ENCODE results near the gene ITPR1. TPM values are rescaled to one million over a fixed set of nuclear protein-coding genes. Genes with fewer than 3 reads are reported as not detected.

Gene ITPR1
- total RNA-seq, 2 donors from 2014 or later, result 8.9 to 21.2 TPM

DNA sequence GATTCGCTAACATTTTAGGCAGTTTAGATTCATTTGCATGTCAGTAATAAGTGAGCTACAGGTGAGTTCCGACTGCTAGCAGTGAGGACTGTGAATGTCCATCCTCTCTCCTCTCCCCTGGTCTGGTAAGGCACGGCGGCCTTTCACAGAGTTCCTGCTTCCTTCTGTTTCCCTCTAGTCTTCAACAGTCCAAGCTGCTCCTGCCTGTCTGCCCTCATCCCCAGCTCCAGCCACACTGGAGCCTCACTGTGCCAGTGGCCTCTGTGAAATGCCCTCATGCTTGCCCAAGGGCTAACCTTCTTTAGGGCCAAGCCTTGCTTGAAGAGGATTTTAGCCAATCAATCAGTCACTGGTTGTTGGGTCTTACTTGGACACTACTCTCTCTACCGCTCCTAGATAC, 340.3 kb downstream of the ITPR1 start:
- ATAC-seq (no peak), DNase-seq (no peak)
- intact Hi-C loops (cut with DNase I, micrococcal nuclease), result no loop called here

GRCh38 chr3:4834403-4834866, 341.3 kb downstream of the ITPR1 start:
- intact Hi-C loops (cut with DNase I, micrococcal nuclease), result no loop called here
- ATAC-seq (peak; percentile 36), DNase-seq (peak; percentile 43 to 58)

DNA sequence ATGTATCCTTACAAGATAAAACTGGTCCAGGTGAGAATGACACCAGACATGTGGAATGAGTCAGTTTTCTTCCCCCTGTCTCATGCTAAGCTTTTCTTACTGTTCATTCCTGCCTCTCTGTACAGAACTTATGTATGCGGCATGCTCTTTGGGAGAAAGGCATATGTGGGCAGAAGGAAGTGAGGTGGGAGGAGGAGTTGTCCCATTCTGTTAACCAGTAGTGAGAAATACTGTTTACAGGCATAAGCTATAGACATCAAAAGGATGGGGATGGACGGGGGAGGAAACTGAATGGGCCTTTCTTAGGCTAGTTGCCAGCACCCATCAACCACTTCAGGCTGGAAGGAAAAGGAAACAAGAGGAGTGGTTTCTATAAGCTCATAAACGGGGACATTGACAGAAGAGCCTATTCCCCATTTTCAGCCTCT, 342.5 kb downstream of the ITPR1 start:
- ATAC-seq (peak; percentile 26), DNase-seq (no peak)
- intact Hi-C loops (cut with DNase I, micrococcal nuclease), result no loop called here

GRCh38 chr3:4836516-4836915, 343.4 kb downstream of the ITPR1 start:
- DNase-seq (no peak), ATAC-seq (no peak)
- intact Hi-C loops (cut with DNase I, micrococcal nuclease), result no loop called here

DNA sequence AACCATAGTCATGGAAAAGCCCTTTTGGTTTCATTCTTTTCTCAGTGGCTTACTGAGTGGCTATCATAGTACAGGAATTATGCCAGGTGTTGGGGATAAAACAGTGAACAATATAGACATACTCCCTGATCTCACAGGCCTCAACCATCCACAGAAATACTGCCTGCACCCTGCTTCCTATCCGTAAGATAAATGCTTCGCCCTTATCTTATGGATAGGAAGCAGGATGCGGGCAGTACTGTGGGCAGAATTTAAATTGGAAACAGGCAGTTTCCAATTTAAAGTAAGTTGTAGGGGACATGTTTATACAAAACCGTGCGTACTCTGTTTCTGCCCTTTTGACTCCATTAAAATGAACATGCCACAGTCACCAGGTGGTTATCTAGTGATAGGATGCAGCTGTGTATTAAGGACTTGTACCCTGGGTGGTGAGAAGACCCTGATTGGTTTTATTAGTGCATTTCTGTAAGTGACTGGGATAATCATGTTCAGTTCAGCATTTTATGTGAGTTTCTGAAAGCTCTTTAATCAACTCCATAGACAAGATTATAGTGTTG, 344.3 kb downstream of the ITPR1 start:
- intact Hi-C loops (cut with DNase I, micrococcal nuclease), result no loop called here
- DNase-seq (no peak), ATAC-seq (no peak)

DNA sequence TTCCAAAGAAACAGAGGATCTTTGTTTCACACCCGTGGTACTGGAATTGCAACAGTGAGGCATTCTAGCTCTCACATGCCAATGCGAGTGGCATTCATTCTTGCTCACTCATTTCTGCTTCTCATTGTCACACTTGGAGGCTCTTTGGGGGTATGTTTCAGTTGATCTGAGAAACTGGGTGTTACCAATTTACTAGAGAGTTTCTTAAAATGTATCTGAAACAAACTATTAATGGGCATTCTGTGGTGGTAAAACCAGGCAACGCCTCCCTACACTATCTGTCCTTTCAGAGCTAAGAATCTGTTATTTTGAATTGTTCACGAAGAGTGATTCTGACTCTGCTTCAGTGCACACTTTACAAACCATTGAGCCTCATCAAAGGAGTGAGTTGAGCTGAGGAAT, 345.5 kb downstream of the ITPR1 start:
- intact Hi-C loops (cut with DNase I, micrococcal nuclease), result no loop called here
- ATAC-seq, result no peak
- DNase-seq, result no peak

- DNase-seq (no peak), ATAC-seq (no peak)
- intact Hi-C loops (cut with DNase I, micrococcal nuclease), result no loop called here
Observed at GRCh38 chr3:4839278-4839677, 346.1 kb downstream of the ITPR1 start.

- intact Hi-C loops (cut with DNase I, micrococcal nuclease), result no loop called here
- ATAC-seq (no peak), DNase-seq (no peak)
Observed at GRCh38 chr3:4841225-4841624, 348.1 kb downstream of the ITPR1 start.

DNA sequence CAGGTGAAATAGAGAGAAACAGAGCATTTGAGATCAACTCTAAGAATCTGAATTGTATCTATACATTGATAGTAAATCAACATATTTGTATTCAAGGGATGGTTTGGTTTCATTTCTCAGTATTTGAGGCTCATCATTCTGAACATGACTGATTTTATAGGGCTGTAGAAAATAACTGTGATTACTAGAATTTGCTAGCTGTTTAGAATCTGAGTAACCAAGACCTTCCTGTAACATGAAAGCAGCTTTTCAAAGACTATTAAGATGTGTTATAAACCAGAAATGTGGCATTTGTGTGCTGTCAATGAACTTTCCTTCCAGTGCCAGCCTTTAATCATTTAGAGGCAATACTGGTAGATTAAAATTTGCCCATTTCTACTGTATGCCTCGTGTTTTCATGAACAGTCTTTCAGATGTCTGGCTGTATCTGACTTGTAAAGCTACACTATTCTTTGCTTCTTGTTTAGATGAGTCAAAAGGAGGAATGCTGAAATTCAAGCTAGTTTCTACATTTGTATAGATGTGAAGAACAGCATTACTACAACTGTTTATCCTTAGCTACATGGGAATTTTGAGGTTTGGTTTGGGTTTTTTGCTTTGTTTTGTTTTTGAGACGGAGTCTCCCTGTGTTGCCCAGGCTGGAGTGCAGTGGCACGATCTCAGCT, 348.8 kb downstream of the ITPR1 start:
- ATAC-seq, result no peak
- intact Hi-C loops (cut with DNase I, micrococcal nuclease), result no loop called here
- no peak for DNase-seq

DNA sequence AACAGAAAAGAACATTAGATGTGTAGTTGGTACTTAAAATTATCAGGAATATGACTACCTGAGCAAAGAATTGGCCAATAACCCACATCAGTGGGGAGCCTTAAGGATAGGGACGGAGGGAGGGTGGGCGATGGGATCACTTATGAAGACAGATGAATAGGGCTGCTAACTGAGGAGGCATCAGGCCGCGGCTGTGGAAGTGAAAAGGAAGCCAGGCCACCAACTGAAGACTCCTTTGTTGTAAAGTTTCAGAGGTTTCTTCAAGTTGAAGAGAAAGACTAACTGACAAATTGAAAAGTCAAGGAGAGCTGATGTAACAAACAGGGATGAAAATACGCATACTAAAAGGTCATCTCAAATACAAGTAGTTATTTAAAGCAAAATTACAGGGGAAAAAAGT, 350.5 kb downstream of the ITPR1 start:
- intact Hi-C loops (cut with DNase I, micrococcal nuclease), result no loop called here
- ATAC-seq, result no peak
- DNase-seq, result no peak

DNA sequence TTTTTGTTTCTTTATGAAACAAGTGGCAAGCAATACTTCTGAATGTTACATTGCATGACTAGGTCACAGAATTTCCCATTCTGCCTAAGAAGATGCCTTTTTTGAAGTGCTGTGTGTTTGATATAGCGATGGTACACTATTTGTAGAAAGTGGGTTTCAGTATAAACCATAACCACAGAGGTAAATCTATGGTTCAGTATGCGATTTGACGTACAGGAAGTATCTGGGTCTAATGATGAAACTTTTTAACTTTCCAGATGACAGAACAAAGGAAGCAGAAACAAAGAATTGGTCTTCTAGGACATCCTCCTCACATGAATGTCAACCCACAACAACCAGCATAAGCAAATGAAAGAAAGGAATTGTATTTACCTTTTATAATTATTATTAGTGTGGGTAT, 352.7 kb downstream of the ITPR1 start:
- ATAC-seq (no peak), DNase-seq (no peak)
- intact Hi-C loops (cut with DNase I, micrococcal nuclease), result no loop called here

DNA sequence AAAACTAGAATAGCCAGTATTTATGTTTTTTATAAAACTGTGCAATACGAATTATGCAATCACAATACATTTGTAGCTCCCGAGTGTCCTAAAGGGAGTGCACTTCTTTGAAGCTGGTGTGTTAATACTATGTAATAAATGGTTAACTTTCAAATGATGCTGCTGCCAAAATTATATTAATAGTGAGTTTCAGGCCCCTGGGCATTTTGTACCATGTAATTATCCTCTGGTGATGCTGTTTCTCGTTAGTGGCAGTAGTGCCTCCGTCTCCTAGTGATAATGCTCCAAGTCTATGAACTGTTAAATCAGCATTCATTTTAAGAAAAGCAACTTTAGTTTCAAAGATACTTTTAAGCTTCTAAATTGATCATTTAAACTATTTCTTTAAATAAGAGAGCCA, 353.4 kb downstream of the ITPR1 start:
- intact Hi-C loops (cut with DNase I, micrococcal nuclease), result no loop called here
- ATAC-seq, result no peak
- DNase-seq, result no peak

GRCh38 chr3:4848176-4848825, 355.2 kb downstream of the ITPR1 start:
- intact Hi-C loops (cut with DNase I, micrococcal nuclease), result no loop called here
- DNase-seq (no peak), ATAC-seq (peak; percentile 14)

DNA sequence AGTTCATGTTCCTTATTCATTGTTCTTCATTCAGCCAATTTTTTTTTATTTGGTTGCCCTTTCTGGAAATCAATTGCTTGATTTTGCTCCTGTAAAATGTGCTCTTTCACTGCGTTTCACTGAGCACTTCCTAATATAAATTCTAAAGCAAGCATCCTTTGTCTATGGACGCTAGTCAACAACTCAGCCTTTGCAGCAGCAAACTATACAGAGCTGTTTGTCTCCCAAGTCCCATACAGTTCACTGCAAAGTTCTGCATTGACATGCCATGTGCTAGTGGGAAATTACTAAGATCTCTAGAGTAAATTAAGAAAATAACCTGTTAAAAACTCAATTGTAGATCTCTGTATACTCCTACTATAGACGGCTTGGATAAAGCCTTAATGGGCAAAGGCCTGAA, 356.0 kb downstream of the ITPR1 start:
- intact Hi-C loops (cut with DNase I, micrococcal nuclease), result no loop called here
- no peak for DNase-seq
- no peak for ATAC-seq

DNA sequence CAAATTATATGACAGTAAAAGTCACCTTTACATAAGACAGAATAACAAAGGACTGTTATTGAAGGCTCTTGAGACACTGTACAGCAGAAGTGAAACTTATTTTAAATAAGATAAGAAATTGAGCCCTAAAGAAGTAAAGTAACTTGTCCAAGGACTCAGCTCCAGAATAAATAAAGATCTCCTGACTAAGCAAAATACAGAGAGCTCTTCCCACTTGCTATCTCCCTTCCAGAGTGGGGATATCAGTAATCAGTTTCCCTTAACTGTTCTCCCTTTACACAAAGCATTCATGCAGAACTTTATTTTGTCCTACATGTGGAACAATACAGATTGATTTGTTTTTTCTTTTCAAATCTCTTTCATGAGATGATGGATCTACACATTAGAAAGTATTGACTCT, 356.6 kb downstream of the ITPR1 start:
- intact Hi-C loops (cut with DNase I, micrococcal nuclease), result no loop called here
- DNase-seq, result no peak
- ATAC-seq, result no peak

DNA sequence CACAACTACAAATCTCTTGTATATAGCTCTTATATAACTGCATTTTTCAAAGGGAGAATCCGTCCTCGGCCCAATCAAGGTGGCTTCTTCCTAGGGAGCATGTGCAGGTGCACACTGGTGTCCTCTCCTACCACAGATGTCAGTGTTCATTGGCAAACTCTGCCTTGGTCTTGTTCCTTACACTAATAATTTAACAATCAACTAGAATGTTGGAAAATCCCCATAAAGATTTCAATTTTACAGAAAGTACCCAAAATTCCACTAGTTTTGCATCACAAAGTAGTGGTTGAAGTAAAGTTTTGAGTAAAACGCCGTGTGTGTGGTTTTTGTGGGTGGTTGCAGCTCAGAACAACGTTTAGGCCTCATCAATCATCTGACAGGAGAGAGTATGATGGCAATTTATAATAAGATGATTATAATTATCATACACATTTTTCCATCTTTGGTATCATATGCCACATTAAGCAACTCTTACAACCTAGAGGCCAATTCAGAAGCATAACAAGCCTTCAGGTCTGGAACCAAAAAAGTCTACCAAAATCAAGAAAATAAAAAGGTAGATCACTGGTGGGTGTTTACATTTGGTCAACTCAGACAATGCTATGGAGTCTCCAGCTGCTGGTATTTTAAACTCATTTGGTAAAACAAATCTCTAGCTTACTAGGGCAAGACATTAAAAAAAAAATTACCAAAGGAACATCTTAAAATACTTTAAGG, 357.2 kb downstream of the ITPR1 start:
- DNase-seq, result no peak
- no peak for ATAC-seq
- intact Hi-C loops (cut with DNase I, micrococcal nuclease), result no loop called here

DNA sequence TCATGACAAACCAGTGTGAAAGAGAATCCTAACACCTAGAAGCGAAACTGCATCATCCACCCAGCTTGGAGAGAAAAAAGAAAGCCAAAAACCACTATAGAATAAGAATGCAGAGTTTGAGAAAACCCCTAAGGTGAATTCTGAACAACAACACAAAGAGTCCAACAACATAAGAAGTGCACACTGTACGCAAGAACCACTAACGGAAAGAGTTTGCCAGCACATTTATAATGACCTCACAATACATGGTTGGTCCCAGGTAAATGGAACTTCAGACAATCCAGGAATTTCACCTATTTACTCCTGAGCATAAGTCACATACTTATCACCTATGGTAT, 357.7 kb downstream of the ITPR1 start:
- DNase-seq, result no peak
- no peak for ATAC-seq
- intact Hi-C loops (cut with DNase I, micrococcal nuclease), result no loop called here

- ATAC-seq (no peak), DNase-seq (no peak)
- intact Hi-C loops (cut with DNase I, micrococcal nuclease), result no loop called here
Observed at GRCh38 chr3:4852780-4853748, 359.9 kb downstream of the ITPR1 start.

DNA sequence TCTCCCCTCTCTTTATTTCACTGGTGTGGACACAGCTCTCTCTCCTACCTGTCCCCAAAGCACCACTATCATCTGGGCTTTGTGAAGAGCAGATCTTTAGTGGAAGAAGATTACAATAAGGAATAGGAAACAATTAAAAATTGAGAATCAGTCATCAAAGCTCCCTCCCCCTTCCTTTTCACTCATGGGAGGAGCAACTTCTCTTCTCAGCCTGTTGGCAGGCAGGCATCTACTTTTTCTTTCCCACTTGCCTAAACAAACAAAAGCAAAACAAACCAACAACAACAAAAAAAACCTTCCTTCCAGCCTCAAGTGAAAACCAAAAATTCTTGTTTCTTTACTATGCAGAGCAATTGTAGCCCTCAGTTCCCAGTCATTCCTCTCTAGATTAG, 360.6 kb downstream of the ITPR1 start:
- no peak for DNase-seq
- intact Hi-C loops (cut with DNase I, micrococcal nuclease), result no loop called here
- ATAC-seq, result no peak
